Measurements from ENCODE around the gene ST3GAL3. TPM values are rescaled to one million over a fixed set of nuclear protein-coding genes. Genes with fewer than 3 reads are reported as not detected.

The ST3GAL3 gene
- total RNA-seq, 1 donor from 2014 or later, result 18.3 TPM

- H3K4me3 ChIP-seq (ENCODE audit: low read depth, low read length), result no peak overlapping the region
- no peak for DNase-seq (ENCODE audit: low read depth)
- TF ChIP-seq CTCF (conservative IDR thresholded peaks at IDR 0.05; ENCODE audit: low read depth, low read length), result no peak
Measured at GRCh38 chr1:43851561-43852338, 144.4 kb downstream of the ST3GAL3 start.

DNA sequence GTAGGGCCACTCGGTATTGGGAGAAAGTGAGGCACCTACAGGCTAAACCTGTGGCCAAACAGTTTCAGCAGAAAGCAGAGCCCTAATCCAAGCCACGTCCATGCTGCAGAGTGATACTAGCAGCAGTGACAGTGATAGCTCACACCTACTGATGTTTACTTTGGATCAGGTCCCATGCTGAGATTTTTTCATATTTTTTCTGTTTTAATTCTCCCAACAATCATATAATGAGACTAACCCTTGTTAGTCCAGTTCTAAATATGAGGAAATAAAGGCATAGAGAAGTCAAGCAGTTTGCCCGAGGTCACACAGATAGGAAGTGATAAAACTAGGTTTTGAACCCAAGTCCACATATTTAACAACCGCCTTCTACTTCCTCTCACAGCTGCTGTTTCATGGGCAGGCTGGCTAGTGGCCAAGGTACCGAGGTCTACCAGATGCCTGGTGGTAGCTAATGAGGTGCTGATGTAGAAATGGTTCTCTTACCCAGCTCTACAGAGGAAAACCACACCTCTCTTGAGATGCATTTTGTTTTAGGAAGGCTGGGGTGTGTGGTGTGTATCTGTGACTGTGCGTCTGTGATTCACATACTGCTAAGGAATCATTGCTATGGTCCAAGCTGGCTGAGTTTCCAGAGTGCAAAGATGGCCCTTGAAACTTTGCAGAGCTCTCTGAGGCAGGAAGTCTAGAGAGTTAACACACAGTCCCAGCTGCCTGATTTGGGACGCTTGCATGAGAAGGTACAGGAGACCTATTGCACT is 146.0 kb downstream of the ST3GAL3 start:
- H3K4me3 ChIP-seq (ENCODE audit: low read depth, low read length), result no peak overlapping the region
- DNase-seq (ENCODE audit: low read depth), result no peak
- no peak for TF ChIP-seq CTCF (conservative IDR thresholded peaks at IDR 0.05; ENCODE audit: low read depth, low read length)

DNA sequence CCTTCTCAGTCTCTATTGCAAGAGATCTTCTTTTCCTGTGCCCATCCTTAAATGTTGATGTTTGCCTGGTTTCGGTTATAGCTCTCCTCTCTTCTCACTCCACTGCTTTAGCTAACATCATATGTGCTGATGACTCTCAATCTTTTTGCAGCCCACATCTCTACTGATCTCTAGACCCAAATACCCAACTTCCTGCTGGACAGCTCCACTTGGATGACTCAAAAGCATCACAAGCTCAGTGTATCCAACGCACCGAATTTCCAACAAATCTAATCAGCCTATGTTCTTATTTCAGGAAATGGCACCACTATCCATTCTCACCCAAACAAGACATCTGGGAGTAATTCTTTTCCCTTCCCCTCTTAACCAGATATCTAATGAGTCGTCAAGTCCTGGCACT is 147.1 kb downstream of the ST3GAL3 start:
- no peak for TF ChIP-seq CTCF (conservative IDR thresholded peaks at IDR 0.05; ENCODE audit: low read depth, low read length)
- no peak overlapping the region for H3K4me3 ChIP-seq (ENCODE audit: low read depth, low read length)
- no peak for DNase-seq (ENCODE audit: low read depth)

DNA sequence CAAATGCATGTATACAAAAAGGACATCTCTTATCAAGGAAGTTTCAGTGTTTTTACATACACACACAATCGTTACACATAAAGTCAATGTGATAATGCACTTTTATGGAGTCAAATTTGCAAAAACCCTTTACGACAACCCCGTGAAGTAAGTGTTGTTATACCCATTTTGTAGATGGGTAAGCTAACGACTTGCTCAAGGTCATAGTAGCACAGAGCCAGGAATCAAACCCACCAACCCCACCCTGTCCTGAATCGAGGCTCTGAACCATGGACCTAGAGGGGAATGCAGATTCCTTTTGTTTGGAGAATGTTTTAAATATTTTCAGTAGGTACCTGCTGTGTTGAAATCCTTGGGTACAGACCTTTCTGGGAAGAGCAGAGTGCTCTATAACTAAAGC is 148.9 kb downstream of the ST3GAL3 start:
- no peak for TF ChIP-seq CTCF (conservative IDR thresholded peaks at IDR 0.05; ENCODE audit: low read depth, low read length)
- H3K4me3 ChIP-seq (ENCODE audit: low read depth, low read length), result no peak overlapping the region
- DNase-seq (ENCODE audit: low read depth), result no peak

- no peak for TF ChIP-seq CTCF (conservative IDR thresholded peaks at IDR 0.05; ENCODE audit: low read depth, low read length)
- no peak for DNase-seq (ENCODE audit: low read depth)
- H3K4me3 ChIP-seq (ENCODE audit: low read depth, low read length), result no peak overlapping the region
Measured at GRCh38 chr1:43857163-43857562, 149.8 kb downstream of the ST3GAL3 start.

DNA sequence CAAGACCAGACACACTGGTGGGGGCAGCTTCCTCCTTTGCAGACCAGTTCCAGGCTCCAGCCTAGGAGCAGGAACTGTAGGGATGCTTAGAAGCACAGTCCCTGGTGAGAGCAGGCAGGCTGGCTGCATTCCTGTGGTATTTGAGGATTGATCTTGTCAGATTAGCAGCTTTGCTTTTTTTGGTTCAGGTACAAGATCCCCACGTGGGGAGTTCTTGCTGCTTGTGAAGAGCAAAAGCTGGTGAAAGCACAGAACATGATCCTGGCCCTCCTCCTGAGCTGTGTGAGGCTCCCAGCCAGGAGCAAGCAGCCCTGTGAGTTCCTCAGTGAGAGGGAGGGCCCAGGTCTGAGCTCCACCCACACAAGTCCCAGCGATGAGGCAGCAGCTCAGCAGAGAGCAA is 151.0 kb downstream of the ST3GAL3 start:
- H3K4me3 ChIP-seq (ENCODE audit: low read depth, low read length), result no peak overlapping the region
- no peak for TF ChIP-seq CTCF (conservative IDR thresholded peaks at IDR 0.05; ENCODE audit: low read depth, low read length)
- no peak for DNase-seq (ENCODE audit: low read depth)

Measured in epithelial cell of proximal tubule (primary cell).